Measurements from ENCODE around the gene ANKFY1.
"Not testable (repeated sequence)": the region's sequence is repeated elsewhere in the genome, so short reads cannot be mapped to it uniquely, and the experiment has no call there.

ANKFY1 gene

DNA sequence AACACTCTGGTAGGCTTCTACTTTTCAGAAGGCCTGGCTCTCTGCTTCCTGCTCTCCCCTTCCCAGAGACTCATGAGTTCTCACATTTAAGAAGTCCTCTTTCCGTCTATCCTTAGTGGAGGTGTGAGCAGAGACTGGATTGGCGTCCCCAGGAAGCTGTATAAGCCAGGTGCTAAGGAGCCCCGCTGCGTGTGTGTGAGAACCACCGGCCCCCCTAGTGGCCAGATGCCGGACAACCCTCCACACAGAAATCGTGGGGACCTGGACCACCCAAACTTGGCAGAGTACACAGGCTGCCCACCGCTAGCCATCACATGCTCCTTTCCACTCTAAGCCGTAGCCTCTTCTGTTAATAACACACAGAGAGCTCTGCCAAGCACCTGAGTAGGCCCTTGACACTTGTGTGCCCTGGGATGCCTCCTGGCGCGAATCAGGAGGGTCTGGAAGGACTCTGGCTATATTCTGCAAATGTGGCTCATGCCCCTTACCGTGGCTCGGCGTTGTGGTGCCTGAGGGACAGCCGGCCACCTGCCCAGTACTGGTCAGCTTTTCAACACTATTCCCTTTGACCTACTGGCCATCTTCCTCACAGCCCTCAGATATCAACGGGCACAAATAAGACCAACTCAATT lies 106.9 kb downstream of the ANKFY1 start:
- DNase-seq (ENCODE audit: low read depth) = no peak

DNA sequence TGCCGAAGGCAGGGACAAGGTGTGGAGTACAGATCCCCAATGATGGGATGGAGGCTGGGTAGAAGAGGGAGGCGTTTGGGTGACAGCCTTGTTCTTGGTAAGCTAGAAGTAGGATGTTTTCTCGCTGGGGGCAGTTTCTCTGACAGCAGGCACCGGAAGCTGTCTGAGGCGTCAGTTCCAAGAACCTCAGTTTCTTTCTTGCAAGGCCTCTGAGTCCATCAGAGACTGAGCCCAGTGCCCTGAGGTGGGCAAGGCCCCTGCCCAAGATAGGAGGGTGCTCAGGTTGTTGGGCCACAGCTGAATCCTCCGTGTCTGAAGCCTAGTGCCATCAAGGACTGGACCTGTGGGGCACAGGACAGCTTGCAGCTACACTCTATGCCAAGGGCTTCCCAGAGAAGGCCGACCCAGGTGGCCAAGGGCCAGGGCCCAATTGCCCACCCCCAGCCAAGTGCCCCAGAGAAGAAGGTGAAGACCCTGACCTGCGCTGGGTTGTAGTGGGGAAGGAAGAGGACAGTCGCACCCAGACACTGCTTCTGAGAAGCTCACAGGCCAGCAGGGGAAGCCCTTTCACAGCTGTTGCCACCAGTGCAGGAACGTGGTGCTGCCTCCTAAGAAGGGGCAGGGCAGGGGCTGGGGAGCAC lies 107.7 kb downstream of the ANKFY1 start:
- no peak for DNase-seq (ENCODE audit: low read depth)

DNA sequence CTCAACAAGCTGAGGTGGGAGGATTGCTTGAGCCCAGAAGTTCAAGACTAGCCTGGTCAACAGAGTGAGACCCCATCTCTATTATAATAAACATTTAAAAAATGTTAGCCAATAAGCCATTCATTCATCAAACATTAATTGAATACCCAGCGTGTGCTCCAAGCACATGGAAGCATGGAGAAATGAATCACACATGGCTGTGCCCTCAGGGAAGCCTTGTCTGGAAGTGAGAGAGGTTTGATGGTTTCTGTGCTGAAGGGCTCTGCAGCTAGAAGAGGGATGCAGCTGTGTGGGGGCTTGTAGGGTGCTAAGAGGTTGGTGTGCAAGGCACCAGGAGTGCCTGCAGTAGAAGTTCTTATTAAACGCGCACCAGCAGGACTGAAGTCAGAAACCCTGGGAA lies 109.6 kb downstream of the ANKFY1 start:
- no peak for DNase-seq (ENCODE audit: low read depth)

DNA sequence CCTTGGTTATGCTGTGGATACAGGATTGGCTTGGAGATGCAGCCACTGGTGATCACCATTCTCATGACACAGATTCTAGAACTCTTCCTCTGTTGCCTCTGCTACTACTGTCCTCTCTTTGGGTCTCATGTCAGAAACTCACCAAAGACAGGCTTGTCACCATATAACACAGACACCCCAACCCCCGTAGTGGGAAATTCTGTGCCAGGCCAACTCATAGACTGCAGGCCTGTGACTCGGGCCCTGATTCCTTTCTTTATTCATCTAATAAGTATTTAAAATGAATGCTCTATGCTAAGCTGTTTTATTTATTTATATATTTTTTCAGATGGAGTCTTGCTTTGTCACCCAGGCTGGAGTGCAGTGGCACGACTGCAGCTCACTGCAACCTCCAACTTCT lies 111.3 kb downstream of the ANKFY1 start:
- no peak for DNase-seq (ENCODE audit: low read depth)

DNA sequence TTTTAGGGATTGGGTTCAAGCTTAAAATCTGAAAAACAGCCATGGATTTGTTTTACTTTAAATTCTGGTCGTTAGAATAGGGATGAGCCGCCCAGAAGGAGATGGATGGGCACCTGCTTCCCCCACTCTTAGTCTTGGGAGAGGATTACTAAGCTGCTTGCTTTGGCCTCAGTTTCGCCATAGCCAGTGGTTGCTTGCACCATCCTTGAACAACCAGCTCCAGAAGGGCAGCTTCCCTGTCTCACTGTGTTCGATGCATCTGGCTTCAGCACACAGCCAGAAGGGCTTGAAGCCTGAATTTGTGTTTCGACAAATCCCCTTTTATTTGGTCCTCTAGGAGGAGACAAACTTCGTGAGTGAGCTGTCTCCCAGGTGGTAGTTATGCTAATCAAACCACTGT lies 113.7 kb downstream of the ANKFY1 start:
- no peak for DNase-seq (ENCODE audit: low read depth)

DNA sequence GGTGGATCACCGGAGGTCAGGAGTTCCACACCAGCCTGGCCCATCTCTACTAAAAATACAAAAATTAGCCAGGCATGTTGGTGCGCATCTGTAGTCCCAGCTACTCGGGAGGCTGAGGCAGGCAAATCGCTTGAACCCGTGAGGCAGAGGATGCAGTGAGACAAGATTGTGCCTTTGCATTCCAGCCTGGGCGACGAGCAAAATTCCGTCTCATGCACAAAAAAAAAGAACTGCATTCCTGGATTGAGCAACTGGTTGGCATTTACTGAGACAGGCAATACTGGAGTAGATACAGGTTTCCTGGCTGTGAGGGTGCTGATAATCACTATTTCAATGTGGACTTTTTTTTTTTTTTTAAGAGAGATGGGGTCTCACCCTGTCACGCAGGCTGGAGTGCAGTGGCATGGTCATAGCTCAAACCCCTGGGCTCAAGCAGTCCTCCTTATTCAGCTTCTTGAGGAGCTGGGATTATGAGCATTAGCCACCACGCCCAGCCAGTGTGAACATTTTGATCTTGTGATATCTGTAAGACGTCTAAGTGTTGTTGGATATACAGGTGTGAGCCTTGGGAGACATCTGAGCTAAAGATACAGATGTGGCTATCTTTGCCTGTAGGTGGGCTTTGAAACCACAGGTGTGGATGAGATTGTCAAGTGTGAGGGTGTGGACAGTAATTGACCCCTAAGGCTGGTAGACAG lies 115.0 kb downstream of the ANKFY1 start:
- no peak for DNase-seq (ENCODE audit: low read depth)

DNA sequence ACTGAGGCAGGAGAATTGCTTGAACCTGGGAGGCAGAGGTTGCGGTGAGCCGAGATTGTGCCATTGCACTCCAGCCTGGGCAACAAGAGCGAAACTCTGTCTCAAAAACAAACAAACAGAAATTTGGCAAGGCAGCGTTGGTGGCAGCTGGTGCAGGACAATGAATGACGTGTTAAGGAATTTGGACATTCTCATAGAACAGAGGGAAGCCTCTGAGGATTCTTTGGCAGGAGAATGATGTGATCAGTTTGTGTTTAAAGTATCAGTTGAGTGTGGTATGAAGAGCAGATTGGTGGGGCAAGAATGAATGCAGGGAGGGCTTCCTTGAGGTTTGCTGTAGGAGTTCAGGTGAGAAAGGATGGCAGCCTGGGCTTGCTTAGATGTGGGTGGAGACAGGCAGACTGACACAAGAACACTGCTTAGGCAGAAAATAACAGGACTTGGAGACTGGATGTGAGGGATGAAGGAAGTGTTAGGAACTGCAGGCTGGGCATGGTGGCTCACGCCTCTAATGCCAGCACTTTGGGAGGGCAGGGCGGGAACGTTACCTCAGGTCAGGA lies 115.9 kb downstream of the ANKFY1 start:
- no peak for DNase-seq (ENCODE audit: low read depth)

DNA sequence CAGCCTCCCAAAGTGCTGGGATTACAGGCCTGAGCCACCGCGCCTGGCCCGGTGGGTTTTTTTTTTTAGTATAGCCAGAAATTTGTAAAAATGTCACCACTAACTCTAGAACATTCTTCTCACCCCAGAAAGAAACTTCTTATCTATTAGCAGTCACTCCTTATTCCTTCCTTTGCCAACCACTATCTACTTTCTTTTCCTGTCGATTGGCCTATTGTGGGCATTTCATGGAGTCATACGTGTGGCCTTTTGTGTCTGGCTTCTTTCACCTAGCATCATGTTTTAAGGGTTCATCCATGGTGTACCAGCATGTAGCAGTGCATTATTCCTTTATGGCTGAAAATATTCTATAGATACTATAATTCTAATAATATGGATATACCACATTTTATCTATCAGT lies 117.1 kb downstream of the ANKFY1 start:
- DNase-seq (ENCODE audit: low read depth) = no peak

DNA sequence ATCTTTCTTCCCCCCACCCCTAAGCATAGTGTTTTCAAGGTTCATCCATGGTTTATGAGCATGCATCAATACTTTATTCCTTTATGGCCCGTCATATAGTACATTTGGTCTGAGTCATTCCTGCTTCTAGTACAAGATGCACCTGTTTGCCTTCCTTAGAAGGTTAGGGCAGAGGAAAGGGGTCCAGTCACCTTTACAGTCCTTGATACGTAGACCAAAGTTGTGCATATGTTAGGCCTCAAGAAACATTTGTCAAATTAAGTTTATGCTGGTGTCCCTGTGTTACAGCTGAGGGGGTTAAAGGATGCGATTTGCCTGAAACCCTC lies 119.4 kb downstream of the ANKFY1 start:
- no peak for DNase-seq (ENCODE audit: low read depth)

DNA sequence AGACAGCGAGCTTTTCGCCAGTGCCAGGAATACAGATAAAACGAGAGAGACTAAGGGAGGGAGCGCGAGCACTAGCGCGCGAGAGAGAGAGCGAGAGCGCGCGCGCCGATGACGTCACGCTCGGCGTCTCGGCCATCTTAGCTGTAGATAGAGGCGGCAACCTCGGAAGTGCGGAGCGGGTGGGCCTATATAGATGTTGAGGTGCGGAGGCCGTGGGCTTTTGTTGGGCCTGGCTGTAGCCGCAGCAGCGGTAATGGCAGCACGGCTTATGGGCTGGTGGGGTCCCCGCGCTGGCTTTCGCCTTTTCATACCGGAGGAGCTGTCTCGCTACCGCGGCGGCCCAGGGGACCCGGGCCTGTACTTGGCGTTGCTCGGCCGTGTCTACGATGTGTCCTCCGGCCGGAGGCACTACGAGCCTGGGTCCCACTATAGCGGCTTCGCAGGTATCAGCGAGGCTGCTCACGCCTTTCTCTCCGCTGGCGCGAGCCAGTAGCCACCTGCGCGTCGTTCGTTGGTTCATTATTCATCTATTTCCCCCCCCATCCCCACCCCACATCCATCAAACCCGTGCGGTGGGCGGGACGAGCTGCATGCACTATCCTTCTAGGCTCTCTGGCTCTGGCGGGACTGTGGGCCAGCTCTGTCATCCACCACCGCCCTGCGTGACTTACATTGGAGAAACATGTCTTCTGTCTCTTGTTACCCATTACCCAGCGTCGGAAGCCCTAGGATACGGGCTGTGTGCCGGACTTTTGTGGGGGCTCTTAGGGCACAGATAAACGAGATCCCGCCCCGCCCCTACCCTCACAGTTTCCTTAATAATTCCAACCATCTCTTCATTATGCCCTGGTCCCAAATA lies 120.0 kb downstream of the ANKFY1 start:
- DNase-seq (ENCODE audit: low read depth) = peak; percentile 84

DNA sequence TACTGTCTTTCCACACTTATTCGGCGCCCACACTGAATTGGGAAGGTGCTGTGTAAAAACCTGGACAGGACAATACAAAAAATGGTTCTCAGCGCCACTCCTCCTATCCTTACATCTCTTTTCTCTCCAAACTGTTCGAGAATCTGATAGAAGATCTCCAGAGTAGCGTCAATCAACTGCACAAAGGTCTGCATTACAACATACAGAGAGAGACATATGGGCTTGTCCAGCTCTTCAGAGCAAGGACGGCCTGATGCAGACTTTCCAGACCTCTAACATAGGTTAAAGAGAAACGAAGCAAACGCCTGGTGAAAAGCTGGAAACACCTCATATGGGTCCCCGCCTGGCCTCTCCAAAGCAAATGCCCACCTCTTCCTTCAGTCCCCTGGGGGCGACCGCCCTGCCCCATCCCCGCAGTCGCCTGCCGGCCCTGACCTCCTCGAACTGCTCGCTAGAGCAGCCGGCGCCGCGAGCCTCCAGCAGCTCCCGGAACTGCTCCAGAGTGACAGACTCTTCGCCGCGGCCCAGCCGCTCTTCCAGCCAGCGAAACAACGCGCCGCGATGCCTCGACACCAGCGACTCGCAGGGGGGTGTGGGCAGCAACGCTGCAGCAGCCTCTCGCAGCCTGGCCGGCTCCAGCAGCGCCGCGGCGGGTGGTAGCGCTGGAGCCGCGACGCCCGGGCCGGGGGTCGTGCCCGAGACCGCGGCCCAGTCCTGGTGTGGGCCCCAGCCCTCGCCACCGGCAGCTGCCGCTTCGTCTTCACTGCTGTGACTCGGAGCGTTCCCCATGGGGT lies 121.5 kb downstream of the ANKFY1 start:
- peak; percentile 11 for DNase-seq (ENCODE audit: low read depth)

DNA sequence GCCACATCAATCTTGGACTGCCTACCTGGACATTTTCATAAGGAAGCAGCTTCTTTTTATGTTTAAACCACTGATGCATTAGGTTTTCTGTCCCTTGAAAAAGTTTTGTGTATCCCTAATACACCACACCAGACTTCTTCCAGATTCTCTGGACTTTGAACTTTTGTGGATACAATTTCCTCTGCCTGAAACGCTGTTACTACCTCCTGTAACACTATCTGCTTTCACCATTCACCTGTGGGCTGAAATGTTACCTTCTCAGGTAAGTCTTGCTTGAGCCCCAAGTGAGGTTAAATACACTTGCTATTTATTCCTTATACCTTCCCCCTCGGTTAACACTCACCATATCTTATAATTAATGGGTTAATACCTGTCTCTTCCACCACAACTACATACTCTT lies 123.7 kb downstream of the ANKFY1 start:
- DNase-seq (ENCODE audit: low read depth) = no peak

DNA sequence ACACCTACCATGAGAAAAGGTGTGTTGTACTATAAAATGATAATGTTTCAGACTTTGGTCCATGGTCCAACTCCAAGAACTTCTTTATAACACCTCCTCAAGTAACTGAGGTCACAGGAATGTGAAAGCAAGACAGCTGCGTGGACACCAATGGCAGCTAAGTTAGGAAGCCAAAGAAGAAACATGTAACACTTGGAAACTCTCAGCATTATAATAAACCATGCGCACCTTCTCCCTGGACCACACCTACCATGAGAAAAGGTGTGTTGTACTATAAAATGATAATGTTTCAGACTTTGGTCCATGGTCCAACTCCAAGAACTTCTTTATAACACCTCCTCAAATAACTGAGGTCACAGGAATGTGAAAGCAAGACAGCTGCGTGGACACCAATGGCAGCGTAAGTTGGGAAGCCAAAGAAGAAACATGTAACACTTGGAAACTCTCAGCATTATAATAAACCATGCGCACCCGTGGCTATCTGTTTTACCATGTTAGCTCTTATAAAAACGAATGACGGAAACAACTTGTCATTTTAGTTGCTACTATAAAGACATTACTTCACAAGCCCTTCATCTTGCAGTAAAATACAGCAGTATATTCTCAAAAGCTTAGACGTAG lies 124.8 kb downstream of the ANKFY1 start:
- not testable (repeated sequence) for DNase-seq (ENCODE audit: low read depth)

DNA sequence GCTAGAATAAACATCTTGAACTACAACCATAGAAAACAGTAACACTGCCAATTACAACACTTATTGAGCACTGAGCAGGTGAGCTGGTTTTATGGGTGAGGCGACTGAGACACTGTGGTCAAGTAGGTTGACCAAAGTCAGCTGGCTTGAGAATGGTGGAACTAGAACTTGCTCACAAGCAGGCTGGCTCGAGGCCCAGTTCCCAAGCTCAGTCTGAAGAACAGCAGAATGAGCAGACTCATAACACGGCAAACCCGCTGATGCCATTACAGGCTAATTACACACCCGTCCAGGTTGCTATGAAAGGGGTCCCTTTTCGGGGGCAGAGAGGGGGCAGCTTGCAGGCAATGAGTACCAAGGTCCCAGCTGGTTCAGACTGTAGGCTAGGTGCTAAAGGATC lies 127.4 kb downstream of the ANKFY1 start:
- no peak for DNase-seq (ENCODE audit: low read depth)

DNA sequence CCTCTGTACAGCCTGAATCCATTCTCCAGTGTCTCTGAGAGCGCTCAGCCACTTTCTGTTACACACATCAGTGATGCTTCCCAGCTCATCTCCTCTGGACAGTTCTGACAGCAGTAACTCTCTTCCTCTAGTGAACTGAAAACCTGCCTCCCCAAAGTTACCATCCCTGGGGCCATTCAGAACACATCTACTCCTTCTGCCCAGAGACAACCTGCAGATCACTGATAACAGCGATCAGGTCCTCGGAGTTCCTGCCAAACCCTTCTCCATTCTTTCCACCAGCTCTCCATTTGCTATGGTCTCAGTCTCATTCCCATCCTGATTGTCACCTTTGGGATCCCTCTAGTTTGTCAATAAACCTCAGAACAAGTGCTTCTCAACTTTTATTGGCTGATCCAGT lies 128.3 kb downstream of the ANKFY1 start:
- DNase-seq (ENCODE audit: low read depth) = no peak

DNA sequence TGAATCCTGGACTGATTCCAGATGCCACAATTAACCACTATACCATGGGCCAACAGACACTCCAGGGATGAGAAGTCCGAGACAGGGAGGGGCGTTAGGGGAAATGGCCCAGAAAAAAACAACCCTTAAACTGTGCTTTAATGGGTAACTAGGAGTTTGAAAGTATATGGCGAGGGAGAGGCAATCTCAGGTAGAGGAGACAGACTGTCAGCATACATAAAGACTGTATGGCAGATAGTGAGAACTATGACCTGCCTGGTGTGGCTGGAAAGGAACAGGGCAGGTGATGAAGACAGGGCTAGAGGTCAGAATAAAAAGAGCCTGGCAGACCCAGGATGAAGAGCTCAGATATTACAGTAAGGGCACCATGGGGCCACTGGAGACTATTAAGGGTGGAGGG lies 129.1 kb downstream of the ANKFY1 start:
- no peak for DNase-seq (ENCODE audit: low read depth)

DNA sequence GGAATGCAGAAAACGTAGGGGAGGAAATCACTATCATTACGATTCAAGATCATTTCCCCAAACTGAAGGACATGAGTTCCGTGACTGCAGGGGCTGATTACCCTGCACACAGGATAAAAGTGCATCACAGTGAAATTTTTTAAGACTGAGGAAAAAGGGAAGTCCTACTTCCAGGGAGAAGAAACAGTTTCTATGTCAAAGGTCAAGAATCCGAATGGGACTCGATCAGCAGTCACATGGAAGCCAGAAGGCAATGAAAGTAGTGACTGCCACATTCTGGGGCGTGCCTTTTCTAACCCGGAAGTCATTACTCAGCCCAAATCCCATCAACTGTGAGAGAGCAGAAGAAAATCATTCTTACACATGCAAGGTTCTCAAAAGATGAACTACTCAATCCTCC lies 133.1 kb downstream of the ANKFY1 start:
- no peak for DNase-seq (ENCODE audit: low read depth)

DNA sequence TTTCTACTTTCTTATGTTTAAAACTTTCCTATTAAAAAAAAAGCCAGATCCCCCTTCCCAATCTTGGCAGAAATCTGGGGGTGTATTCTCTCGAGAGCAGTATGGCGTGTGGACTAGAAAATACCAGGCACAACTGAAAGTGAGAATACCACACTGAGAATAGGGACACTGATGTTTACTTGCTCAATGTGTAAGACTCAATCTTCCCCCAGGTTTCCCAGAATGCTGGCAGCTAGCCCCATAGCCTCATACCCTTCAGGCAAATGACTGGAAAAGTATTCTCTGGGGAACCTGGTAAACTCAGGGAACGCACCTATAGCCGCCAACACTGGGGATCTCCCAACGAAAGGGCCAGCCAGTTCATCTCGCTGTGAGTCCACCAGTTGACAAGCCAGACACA lies 136.2 kb downstream of the ANKFY1 start:
- no peak for DNase-seq (ENCODE audit: low read depth)

DNA sequence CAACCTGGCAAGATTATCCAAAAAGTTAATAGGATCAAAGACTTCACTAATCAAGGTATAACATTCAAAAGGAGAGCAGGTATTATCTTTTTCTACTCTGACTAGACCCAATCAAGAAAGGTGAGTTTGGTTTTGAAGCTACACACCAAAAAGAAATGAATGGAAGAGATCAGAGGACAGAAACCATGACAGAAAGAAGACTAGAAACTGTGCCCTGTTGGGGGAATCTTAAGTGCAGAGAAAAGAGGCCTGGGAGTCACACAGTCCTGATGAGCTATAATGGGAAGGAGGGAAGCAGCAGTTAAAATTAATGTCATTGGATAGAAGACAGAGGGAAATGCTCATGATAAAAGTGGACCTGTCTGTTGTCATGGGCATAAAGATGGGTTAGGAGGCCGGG lies 138.2 kb downstream of the ANKFY1 start:
- no peak for DNase-seq (ENCODE audit: low read depth)

DNA sequence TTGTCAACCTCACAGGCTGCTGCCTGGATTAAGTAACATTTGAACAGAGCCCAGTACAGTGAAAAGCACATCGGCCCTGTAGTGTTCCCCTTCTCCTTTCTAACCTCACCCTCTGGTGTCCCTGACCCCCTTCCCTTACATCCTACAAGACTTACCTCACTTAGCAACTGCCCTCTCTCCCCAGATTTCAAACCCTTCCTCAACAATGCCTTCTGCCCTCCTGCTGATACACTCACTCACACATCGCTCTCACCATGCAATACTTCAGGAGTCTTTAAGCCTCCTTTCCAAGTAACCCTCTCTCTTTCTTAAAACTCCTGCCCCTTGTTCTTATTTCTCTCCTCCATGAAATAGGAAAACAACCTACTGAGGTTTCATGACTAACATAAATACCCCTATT lies 138.8 kb downstream of the ANKFY1 start:
- DNase-seq (ENCODE audit: low read depth) = no peak

DNA sequence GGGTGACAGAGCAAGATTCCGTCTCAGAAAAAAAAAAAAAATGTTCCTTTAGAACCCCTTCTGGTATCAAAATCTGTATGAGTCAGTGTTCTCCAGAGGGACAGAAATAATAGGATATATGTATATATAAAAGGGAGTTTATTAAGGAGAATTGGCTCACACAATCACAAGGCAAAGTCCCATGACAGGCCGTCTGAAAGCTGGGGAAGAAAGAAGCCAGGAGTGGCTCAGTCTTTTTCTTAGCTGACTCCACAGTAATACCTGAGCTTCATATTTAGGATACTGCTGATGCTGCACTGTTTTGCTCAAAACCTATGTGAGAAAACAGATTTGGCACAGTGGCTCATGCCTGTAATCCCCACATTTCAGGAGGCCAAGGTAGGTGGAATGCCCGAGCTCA lies 143.4 kb downstream of the ANKFY1 start:
- DNase-seq (ENCODE audit: low read depth) = no peak
